ENCODE data around the gene CELA3B.
A peak's percentile ranks its signal among the peaks of the same experiment; 100 is the strongest.

Gene CELA3B

DNA sequence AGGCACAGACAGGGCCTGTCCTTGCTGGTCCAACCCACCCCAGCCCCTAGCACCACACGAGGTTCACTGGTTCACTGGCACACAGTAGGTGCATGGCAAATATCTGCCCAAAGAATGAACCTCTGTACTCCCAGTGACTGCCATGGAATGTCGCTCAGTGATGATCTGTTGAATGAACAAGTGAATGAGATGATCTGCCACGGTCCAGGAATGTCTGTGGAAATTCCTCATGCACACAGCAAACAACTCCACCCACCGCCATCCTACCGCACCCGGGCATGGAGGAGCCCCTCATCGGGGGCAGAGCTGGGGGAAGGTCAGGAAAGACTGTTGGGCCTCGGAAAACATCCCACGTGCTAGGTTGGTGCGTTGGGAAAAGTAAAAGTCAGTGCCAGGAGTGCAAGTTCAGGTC, 41.4 kb upstream of the CELA3B start:
- Histone ChIP-seq H3K27ac (replicated peaks) (no peak overlapping the region), H3K27me3 (ENCODE audit: insufficient read depth, poor library complexity, severe bottlenecking) (no peaks in the 10 kb centered on the region), H3K4me3 (replicated peaks; ENCODE audit: insufficient read depth, low read length) (no peak overlapping the region)
- DNase-seq (ENCODE audit: low read depth in 1 of 2, low spot score in 1 of 2), result no peak
- TF ChIP-seq, protein P1, sequence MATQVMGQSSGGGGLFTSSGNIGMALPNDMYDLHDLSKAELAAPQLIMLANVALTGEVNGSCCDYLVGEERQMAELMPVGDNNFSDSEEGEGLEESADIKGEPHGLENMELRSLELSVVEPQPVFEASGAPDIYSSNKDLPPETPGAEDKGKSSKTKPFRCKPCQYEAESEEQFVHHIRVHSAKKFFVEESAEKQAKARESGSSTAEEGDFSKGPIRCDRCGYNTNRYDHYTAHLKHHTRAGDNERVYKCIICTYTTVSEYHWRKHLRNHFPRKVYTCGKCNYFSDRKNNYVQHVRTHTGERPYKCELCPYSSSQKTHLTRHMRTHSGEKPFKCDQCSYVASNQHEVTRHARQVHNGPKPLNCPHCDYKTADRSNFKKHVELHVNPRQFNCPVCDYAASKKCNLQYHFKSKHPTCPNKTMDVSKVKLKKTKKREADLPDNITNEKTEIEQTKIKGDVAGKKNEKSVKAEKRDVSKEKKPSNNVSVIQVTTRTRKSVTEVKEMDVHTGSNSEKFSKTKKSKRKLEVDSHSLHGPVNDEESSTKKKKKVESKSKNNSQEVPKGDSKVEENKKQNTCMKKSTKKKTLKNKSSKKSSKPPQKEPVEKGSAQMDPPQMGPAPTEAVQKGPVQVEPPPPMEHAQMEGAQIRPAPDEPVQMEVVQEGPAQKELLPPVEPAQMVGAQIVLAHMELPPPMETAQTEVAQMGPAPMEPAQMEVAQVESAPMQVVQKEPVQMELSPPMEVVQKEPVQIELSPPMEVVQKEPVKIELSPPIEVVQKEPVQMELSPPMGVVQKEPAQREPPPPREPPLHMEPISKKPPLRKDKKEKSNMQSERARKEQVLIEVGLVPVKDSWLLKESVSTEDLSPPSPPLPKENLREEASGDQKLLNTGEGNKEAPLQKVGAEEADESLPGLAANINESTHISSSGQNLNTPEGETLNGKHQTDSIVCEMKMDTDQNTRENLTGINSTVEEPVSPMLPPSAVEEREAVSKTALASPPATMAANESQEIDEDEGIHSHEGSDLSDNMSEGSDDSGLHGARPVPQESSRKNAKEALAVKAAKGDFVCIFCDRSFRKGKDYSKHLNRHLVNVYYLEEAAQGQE (IDR thresholded peaks at IDR 0.05; ENCODE audit: insufficient replicate concordance, low read depth), result no peak
- no peak for TF ChIP-seq POLR2AphosphoS5 (IDR thresholded peaks at IDR 0.05; ENCODE audit: low read depth)
- TF ChIP-seq SPI1 (IDR thresholded peaks at IDR 0.05; ENCODE audit: borderline replicate concordance, low read depth), result no peak
- TF ChIP-seq, protein P2, sequence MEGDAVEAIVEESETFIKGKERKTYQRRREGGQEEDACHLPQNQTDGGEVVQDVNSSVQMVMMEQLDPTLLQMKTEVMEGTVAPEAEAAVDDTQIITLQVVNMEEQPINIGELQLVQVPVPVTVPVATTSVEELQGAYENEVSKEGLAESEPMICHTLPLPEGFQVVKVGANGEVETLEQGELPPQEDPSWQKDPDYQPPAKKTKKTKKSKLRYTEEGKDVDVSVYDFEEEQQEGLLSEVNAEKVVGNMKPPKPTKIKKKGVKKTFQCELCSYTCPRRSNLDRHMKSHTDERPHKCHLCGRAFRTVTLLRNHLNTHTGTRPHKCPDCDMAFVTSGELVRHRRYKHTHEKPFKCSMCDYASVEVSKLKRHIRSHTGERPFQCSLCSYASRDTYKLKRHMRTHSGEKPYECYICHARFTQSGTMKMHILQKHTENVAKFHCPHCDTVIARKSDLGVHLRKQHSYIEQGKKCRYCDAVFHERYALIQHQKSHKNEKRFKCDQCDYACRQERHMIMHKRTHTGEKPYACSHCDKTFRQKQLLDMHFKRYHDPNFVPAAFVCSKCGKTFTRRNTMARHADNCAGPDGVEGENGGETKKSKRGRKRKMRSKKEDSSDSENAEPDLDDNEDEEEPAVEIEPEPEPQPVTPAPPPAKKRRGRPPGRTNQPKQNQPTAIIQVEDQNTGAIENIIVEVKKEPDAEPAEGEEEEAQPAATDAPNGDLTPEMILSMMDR (IDR thresholded peaks at IDR 0.05; ENCODE audit: insufficient read depth, low read length), result no peak
- TF ChIP-seq GABPA (IDR thresholded peaks at IDR 0.05; ENCODE audit: low read depth), result no peak

DNA sequence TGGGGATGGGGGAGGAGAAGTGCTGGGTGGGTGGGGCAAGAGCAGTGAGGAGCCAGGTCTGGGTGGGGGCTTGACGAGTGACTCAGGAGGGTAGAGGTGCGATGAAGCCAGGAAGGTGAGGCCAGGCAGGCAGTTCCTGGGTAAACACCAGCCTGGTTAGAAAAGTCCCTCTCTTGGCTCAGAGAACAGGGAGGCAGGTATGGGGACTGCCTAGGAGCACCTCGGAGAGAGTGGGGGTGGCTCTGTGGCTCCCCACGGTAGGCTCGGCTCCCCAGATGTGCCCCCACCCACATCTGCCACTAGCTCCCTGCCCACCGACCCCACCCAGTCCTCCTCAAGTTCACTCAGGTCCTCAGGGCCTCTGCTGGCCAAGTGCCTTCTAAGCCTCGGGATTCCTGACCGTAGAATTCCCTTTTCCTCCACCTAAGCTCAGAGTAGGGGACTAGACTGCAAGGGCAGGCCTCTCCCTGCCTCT, 40.9 kb upstream of the CELA3B start:
- H3K27ac ChIP-seq (replicated peaks), result no peak overlapping the region
- no peak for DNase-seq (ENCODE audit: low read depth in 1 of 2, low spot score in 1 of 2)
- no peaks in the 10 kb centered on the region for H3K27me3 ChIP-seq (ENCODE audit: insufficient read depth, poor library complexity, severe bottlenecking)
- H3K4me3 ChIP-seq (replicated peaks; ENCODE audit: insufficient read depth, low read length), result no peak overlapping the region
- no peak for TF ChIP-seq POLR2AphosphoS5 (IDR thresholded peaks at IDR 0.05; ENCODE audit: low read depth)

DNA sequence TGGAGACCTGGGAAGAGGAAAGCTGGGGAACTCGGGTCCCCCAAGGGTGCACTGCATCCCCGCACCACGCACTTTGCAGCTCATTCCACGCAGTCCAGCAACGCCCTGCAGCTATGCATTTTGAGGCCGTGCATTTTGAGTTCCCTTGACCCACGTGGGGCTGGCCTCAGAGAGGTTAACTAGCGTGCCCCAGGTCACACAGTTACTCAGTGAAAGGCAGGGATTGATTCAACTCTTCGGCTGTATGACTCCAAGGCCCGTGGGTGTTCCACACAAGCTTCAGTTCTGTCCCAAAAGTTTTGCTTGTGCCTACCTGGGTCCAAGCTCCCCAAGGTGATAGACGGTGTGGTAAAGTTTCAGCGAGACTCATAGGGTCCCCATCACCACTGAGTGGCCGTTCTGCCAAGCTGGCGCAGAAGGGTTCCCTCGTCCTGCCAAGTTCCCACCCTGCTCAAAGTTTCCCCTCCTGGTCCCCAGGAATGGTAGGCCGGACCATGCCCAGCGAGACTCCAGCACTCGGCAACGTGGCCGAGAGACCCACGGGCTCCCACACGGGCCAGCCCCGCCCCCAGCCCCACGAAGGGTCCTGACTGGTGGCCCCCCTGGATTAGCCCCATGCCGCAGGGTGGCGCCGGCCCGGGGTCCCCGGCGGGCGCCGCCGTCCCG, 40.3 kb upstream of the CELA3B start:
- peak overlapping the region; percentile 41 for H3K4me3 ChIP-seq (replicated peaks; ENCODE audit: insufficient read depth, low read length)
- DNase-seq (ENCODE audit: low read depth in 1 of 2, low spot score in 1 of 2), result no peak
- H3K27ac ChIP-seq (replicated peaks), result no peak overlapping the region
- TF ChIP-seq, protein P1 (IDR thresholded peaks at IDR 0.05; ENCODE audit: insufficient replicate concordance, low read depth), result no peak
- no peak for TF ChIP-seq GABPA (IDR thresholded peaks at IDR 0.05; ENCODE audit: low read depth)
- TF ChIP-seq POLR2AphosphoS5 (IDR thresholded peaks at IDR 0.05; ENCODE audit: low read depth), result no peak
- no peak for TF ChIP-seq SPI1 (IDR thresholded peaks at IDR 0.05; ENCODE audit: borderline replicate concordance, low read depth)
- TF ChIP-seq, protein P2 (IDR thresholded peaks at IDR 0.05; ENCODE audit: insufficient read depth, low read length), result no peak
- no peaks in the 10 kb centered on the region for H3K27me3 ChIP-seq (ENCODE audit: insufficient read depth, poor library complexity, severe bottlenecking)

DNA sequence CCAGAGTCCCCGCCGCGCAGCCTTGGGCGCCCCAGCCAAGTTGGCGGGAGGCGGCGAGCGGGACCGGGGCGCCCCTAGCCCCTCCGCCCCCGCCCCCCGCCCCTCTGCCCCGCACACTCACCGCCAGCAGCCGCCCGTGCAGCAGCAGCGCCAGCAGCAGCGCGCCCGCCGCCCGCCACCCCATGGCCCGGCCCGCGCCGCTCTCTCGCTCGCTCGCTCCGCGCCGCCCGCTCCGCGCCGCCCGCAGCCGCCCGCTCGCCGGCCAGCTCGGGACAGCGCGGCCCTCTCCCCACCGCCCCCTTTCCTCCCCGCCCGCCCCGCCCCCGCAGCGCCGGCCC, 39.8 kb upstream of the CELA3B start, which contains the start of gene HSPG2:
TSS of gene HSPG2 (minus strand) at position 277 of the 338 bp plus-strand sequence. CDS start at position 184, 93 bp downstream.
- H3K4me3 ChIP-seq (replicated peaks; ENCODE audit: insufficient read depth, low read length), result peak within 1 kb of the TSS; percentile 41
- TF ChIP-seq, protein P2 (IDR thresholded peaks at IDR 0.05; ENCODE audit: insufficient read depth, low read length), result no peak
- TF ChIP-seq POLR2AphosphoS5 (IDR thresholded peaks at IDR 0.05; ENCODE audit: low read depth), result no peak
- TF ChIP-seq GABPA (IDR thresholded peaks at IDR 0.05; ENCODE audit: low read depth), result no peak
- TF ChIP-seq, protein P1 (IDR thresholded peaks at IDR 0.05; ENCODE audit: insufficient replicate concordance, low read depth), result no peak
- no peak for TF ChIP-seq SPI1 (IDR thresholded peaks at IDR 0.05; ENCODE audit: borderline replicate concordance, low read depth)
- no peaks in the 10 kb centered on the region for H3K27me3 ChIP-seq (ENCODE audit: insufficient read depth, poor library complexity, severe bottlenecking)
- no peak for DNase-seq (ENCODE audit: low read depth in 1 of 2, low spot score in 1 of 2)
- peak within 1 kb of the TSS; percentile 33; the same call in 1 of the 2 replicates for H3K27ac ChIP-seq (replicated peaks)
